ENCODE results near the gene ZNF143. TPM values are rescaled to one million over a fixed set of nuclear protein-coding genes. Genes with fewer than 3 reads are reported as not detected.

The ZNF143 gene
- total RNA-seq, 1 experiment from 2014 or later, result 35.8 TPM

DNA sequence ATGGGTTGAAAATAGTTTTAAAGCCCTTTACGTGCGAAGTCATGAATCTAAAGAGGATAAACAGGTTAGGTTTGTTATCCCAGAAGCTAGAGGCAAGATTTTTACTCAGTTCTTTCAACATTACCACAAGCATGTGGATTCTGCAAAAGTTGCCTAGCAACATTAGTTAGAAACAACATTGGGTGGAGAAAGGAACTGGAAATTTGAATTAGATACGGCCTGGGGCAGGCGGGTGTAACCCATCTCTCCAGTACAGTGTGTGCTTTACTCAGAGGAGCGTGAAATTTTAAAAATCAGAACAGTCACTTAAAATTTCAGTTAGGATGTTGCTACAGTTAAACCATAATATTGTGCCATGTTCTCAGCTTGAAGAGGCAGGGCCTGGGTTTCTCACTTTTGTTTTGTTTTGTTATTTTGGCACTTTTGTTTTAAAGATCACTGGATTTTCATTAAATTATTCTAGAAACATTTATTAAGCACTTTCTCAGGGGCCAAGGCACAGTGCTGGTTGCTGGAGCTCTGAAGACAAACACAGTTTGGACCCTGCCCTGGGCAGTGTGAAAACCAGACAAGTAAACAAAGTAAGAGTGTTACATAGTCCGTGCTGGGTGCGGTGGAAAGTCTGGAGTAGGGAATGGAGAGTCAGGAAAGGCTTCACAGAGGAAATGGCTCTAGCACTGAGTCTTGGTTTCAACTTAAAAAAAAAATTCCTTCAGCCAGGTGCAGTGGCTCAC is 108.2 kb downstream of the ZNF143 start:
- CTCF ChIA-PET, result interaction anchor here (0.8 to 2.6 kb wide), 3 partner anchors 34 to 62 kb away, joined by 4 to 22 read pairs (median 5); no protein-coding TSS in a partner anchor
- peaks cover 60% of the 10 kb centered on the region for H3K4me1 Mint-ChIP-seq

DNA sequence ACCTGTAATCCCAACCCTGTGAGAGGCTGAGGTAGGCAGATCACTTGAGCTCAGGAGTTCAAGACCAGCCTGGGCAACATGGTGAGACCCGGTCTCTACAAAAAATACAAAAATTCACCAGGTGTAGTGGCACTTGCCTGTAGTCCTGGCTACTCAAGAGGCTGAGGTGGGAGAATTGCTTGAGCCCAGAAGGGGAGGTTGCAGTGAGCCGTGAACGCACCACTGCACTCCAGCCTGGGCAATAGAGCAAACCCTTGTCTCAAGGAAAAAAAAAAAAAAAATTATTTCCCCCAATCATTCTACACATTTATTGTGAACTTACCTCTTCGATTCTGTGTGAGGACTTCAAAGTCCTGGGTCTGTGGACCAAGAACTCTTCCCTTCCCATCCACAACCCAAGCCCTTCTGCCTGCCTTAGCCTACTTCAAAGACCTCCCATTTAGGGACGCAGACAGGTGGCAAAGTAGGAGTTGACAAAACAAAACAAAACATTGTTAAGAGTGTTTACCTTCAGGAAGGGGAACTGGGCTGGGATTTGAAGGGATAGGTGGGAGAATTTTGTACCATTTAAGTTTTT is 108.9 kb downstream of the ZNF143 start:
- Mint-ChIP-seq H3K4me3 (no peak overlapping the region; the same call in 1 of the 2 replicates), H3K27ac (peak overlapping the region; percentile 97), H3K27me3 (ENCODE audit: low read depth) (no peaks in the 10 kb centered on the region), H3K9me3 (no peaks in the 10 kb centered on the region), H3K4me1 (peaks cover 60% of the 10 kb centered on the region), H3K36me3 (peaks cover 2% of the 10 kb centered on the region; the same call in 1 of the 2 replicates)
- POLR2A ChIA-PET, result no interaction called here
- no peak for TF ChIP-seq SMAD4 (CRISPR knock-in tag; IDR thresholded peaks at IDR 0.05)
- no peak for TF ChIP-seq RORB (CRISPR knock-in tag; IDR thresholded peaks at IDR 0.05)
- TF ChIP-seq KAT7 (CRISPR knock-in tag; IDR thresholded peaks at IDR 0.05; ENCODE audit: borderline replicate concordance), result no peak
- no peak for TF ChIP-seq GABPB1 (CRISPR knock-in tag; IDR thresholded peaks at IDR 0.05)
- no peak for TF ChIP-seq OVOL2 (CRISPR knock-in tag; IDR thresholded peaks at IDR 0.05; ENCODE audit: borderline replicate concordance)
- TF ChIP-seq FOXK1 (CRISPR knock-in tag; IDR thresholded peaks at IDR 0.05), result no peak
- CTCF ChIA-PET, result interaction anchor here (1.9 to 2.6 kb wide), 2 partner anchors 35 to 63 kb away, joined by 5 to 22 read pairs; no protein-coding TSS in a partner anchor
- DNase-seq (ENCODE audit: low spot score) (no peak), ATAC-seq (no peak)

More for the DNA sequence above, 108.2 kb downstream of the ZNF143 start:
- DNase-seq (ENCODE audit: low spot score) (peak; percentile 32), ATAC-seq (peak; percentile 4)
- no peaks in the 10 kb centered on the region for H3K9me3 Mint-ChIP-seq
- POLR2A ChIA-PET, result interaction anchor here (1.1 kb wide), 1 partner anchor 108 kb away, joined by 4 read pairs; the partner anchor contains the start of gene ZNF143
- peak overlapping the region; percentile 44 for H3K4me3 Mint-ChIP-seq
- peak overlapping the region; percentile 97 for H3K27ac Mint-ChIP-seq
- H3K27me3 Mint-ChIP-seq (ENCODE audit: low read depth), result no peaks in the 10 kb centered on the region
- peak; percentile 56; the same call in 1 of the 2 replicates for TF ChIP-seq GABPB1 (CRISPR knock-in tag; IDR thresholded peaks at IDR 0.05)
- TF ChIP-seq, protein P1, sequence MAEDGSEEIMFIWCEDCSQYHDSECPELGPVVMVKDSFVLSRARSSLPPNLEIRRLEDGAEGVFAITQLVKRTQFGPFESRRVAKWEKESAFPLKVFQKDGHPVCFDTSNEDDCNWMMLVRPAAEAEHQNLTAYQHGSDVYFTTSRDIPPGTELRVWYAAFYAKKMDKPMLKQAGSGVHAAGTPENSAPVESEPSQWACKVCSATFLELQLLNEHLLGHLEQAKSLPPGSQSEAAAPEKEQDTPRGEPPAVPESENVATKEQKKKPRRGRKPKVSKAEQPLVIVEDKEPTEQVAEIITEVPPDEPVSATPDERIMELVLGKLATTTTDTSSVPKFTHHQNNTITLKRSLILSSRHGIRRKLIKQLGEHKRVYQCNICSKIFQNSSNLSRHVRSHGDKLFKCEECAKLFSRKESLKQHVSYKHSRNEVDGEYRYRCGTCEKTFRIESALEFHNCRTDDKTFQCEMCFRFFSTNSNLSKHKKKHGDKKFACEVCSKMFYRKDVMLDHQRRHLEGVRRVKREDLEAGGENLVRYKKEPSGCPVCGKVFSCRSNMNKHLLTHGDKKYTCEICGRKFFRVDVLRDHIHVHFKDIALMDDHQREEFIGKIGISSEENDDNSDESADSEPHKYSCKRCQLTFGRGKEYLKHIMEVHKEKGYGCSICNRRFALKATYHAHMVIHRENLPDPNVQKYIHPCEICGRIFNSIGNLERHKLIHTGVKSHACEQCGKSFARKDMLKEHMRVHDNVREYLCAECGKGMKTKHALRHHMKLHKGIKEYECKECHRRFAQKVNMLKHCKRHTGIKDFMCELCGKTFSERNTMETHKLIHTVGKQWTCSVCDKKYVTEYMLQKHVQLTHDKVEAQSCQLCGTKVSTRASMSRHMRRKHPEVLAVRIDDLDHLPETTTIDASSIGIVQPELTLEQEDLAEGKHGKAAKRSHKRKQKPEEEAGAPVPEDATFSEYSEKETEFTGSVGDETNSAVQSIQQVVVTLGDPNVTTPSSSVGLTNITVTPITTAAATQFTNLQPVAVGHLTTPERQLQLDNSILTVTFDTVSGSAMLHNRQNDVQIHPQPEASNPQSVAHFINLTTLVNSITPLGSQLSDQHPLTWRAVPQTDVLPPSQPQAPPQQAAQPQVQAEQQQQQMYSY (CRISPR knock-in tag; IDR thresholded peaks at IDR 0.05), result peak; percentile 97
- no peak for TF ChIP-seq PRRX2 (CRISPR knock-in tag; IDR thresholded peaks at IDR 0.05)
- no peaks in the 10 kb centered on the region for H3K36me3 Mint-ChIP-seq

- no peak overlapping the region for H3K4me3 Mint-ChIP-seq
- ChIA-PET CTCF (no interaction called here), POLR2A (no interaction called here)
- ATAC-seq, result no peak
- DNase-seq (ENCODE audit: low spot score), result no peak
- peaks cover 10% of the 10 kb centered on the region for H3K36me3 Mint-ChIP-seq
- no peak overlapping the region for H3K27ac Mint-ChIP-seq
- H3K27me3 Mint-ChIP-seq (ENCODE audit: low read depth), result no peaks in the 10 kb centered on the region
- TF ChIP-seq ZNF121 (CRISPR knock-in tag; IDR thresholded peaks at IDR 0.05), result peak; percentile 75; the same call in 1 of the 2 replicates
- TF ChIP-seq SOX15 (CRISPR knock-in tag; IDR thresholded peaks at IDR 0.05), result no peak
- peaks cover 56% of the 10 kb centered on the region for H3K4me1 Mint-ChIP-seq
- H3K9me3 Mint-ChIP-seq, result no peaks in the 10 kb centered on the region
Measured at GRCh38 chr11:9570313-9571025, 109.7 kb downstream of the ZNF143 start.

GRCh38 chr11:9571071-9571762 is 110.4 kb downstream of the ZNF143 start:
- Mint-ChIP-seq H3K27ac (no peak overlapping the region), H3K4me3 (peak overlapping the region; percentile 76; the same call in 1 of the 2 replicates), H3K27me3 (ENCODE audit: low read depth) (no peaks in the 10 kb centered on the region), H3K9me3 (no peaks in the 10 kb centered on the region), H3K4me1 (peaks cover 55% of the 10 kb centered on the region), H3K36me3 (peaks cover 17% of the 10 kb centered on the region)
- ATAC-seq (no peak), DNase-seq (ENCODE audit: low spot score) (no peak)
- CTCF ChIA-PET, result interaction anchor here (1.3 to 3.7 kb wide), 3 partner anchors 37 to 177 kb away, joined by 3 to 49 read pairs (median 5); no protein-coding TSS in a partner anchor
- POLR2A ChIA-PET, result no interaction called here
- TF ChIP-seq CREB1 (CRISPR knock-in tag; IDR thresholded peaks at IDR 0.05) (no peak), SMAD4 (CRISPR knock-in tag; IDR thresholded peaks at IDR 0.05) (no peak), FOXP1 (CRISPR knock-in tag; IDR thresholded peaks at IDR 0.05; ENCODE audit: borderline replicate concordance) (no peak), ZNF425 (CRISPR knock-in tag; conservative IDR thresholded peaks at IDR 0.05) (no peak), ATF2 (CRISPR knock-in tag; IDR thresholded peaks at IDR 0.05; ENCODE audit: borderline replicate concordance, low read depth) (no peak)
- TF ChIP-seq, protein P2, sequence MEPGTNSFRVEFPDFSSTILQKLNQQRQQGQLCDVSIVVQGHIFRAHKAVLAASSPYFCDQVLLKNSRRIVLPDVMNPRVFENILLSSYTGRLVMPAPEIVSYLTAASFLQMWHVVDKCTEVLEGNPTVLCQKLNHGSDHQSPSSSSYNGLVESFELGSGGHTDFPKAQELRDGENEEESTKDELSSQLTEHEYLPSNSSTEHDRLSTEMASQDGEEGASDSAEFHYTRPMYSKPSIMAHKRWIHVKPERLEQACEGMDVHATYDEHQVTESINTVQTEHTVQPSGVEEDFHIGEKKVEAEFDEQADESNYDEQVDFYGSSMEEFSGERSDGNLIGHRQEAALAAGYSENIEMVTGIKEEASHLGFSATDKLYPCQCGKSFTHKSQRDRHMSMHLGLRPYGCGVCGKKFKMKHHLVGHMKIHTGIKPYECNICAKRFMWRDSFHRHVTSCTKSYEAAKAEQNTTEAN (CRISPR knock-in tag; IDR thresholded peaks at IDR 0.05), result no peak

Measured in WTC11 (cell line).